ENCODE measurements around the gene BFSP1.

BFSP1 gene

DNA sequence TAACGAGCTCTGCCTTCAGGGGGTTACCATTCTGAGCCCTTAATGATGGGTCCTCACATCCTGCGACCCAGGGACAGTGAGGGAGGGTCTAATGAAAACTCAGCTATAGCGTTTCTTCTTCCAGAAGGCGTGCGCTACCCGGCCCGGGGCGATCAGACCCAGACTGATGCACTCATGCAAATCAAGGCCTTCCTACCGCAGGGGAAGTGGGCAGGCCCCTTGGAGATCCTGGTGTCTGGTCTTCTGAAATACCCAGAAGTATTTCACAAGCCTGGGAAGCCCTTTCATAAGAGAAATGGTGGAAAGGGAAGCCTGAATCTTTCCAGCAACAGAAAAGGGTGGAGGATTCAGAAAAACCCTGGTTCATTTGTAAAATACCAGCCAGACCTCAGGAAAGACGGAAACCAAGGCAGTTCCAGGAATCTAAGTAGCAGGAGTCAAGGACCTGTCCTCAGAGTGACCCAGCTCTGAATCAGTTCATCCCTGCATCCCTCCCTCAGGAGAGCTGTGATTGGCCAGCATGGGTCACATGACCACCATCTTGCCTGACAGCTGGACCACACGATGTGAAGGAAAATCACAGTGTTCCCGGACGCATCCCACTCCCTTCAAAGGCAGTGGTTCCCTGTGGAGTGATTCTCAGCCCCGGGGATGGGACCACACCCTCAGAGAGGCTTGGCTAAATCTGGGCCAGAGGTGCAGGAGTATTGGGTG lies 12.7 kb downstream of the BFSP1 start:
- DNase-seq, result no peak

DNA sequence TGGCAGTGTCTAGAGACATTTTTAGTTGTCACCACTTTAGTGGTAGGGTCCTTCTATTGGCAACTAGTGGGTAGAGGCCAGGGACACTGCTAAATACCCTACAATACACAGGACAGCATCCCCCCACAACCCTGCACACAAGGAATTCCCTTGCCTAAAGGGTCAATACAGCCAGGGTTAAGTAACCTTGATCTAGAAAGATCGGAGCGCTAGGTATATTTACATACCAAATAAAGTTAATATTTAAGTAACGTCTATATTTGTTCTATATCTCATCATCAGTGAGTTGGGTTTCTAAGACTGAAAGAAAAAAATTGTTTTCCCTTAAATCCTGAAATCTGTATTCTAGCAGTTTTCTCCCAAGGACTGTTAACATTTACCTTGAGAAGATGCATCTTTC lies 16.1 kb downstream of the BFSP1 start:
- DNase-seq, result no peak

DNA sequence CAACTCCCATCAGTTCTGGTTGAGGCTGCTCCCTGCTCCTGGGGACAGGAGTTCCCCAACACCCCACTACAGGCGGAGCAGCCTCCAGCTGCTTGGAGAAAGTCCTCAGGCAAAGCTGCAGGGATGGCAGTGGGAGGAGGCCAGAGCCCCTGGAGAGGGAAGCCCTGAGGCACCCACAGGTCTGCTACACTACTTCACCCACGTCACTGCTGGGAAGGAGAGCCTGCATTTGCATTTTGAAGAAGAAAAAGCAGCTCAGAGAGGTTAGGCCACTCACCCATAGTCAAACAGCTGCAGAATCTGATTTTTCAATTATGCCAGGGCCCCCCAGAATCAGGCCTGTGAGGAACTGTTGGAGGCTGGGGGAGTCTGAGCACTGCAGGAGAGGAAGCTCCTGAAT lies 17.2 kb downstream of the BFSP1 start:
- DNase-seq, result no peak

DNA sequence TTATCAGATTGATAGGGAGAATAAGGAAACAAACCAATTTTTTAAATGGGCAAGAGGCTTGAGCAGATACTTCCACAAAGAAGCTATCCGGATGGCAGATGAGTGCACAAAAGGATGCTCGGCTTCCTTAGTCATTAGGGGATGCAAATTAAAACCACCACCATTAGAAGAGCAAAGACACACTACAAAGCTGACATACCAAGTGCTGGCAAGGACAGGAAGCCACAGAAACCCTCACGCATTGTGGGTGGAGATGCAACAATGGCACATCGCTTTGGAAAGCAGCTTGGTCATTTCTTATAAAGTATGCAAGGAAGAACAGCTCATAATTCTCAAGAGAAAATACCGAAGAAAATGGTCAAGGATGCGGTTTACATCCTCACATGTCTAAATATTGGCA lies 19.8 kb downstream of the BFSP1 start:
- DNase-seq, result no peak

DNA sequence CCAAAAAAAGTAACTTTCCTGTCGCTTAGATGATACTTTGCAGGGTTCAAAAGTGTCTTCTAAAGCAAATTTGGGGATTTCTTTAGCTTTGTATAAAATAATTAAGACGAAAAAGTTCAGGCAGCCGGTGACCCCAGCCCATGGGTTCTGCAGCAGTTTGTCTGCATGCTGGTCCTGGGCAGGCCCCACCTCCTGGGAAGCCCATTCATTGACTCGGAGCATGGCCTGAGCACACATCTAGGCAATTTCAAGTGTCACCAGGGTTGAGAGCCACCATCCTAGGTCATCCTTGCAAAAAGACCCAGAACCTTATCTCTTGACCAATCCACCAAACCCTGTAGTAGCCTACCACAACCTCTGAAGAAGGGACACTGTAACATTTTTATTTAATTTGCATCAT lies 20.6 kb downstream of the BFSP1 start:
- DNase-seq, result no peak

DNA sequence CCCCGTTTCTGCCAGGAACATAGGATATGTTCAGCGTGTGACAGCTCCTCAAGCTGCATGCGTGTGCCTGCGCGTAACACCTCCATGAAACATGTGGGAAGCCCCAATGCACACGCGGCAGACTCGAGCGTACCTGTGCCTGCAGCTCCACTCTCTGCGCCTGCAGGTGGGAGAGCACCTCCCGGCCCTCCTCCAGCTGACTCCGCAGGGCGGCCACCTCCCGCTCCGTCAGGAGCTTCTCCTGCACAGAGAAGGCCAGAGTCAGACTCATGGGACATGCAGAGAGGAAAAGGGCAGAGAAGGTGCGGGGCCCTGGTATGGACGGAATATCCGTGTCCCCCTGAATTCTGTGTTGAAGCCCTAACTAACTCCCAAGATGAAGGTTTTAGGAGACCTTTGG lies 22.4 kb downstream of the BFSP1 start:
- DNase-seq, result no peak

DNA sequence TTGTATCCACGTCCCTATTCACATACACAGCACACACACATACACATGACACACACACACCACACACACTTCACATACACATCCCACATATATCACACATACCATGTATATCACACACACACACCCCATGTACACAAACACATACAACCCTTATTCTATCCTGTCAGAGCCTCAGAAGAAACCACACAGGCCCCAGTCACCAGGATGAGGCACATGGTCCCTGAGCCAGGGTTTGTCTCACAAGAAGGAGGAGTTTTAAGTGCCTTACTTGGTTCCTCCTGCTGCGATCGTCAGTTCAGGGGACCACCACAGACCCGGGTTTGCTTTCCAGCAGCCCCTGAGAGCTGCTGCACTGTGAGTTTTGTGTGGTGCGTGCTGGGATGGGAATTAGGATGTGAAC lies 23.6 kb downstream of the BFSP1 start:
- no peak for DNase-seq

DNA sequence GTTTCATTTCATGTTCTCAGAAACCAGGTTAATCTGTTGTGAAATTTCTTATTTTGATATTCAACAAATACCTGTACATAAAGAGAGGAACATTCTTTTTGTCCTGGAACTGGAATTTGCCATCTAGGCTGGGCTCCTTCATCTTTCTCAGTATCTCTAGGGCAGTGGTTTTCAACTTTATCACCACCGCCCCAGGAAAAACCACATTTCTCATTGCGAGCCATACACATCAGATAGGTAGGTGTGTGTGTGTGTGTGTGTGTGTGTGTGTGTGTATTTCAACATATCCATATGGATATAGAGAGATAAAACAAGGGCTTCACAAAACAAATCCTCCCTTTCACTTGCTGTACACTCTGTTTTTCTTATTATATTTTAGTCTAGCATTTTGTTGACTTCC lies 24.1 kb downstream of the BFSP1 start:
- no peak for DNase-seq

DNA sequence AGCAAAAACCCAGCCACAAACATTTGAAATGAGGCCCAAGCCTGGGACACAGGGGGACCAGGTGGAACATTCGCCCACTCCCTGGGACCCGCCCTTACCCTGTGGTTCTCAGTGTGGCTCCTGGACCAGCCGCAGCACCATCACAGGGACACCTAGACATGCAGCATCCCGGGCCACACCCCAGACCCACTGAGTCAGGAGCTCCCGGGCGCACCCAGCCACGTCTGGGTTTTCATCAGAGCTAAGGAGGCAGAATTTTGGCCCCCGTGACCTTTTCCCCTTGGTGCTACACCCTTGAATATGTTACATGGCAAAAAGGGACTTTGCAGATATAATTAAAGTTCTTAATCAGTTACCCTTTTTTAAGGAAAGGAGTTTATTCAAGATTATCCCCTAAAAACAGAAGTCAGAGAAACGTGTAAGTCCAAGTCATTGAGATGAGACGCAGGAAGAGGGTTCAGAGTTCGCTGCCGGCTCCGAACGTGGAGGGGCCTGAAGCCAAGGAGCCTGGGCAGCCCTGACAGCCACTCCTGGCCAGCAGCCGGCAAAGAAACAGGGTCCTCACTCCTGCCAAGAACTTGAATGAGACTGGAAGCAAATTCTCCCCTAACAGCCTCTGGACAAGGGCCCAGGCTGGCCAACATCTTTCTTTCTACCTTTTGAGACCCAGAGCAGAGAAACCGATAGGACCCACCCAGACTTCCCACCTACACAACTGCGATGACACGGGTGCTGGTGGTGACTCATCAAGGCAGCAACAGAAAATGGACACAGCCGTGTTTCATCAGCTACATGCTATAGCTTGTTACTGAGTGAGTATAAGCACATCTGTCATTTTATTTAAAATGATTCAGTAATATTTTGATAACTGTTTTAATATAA lies 25.3 kb downstream of the BFSP1 start:
- peak; percentile 24 to 71 for DNase-seq

DNA sequence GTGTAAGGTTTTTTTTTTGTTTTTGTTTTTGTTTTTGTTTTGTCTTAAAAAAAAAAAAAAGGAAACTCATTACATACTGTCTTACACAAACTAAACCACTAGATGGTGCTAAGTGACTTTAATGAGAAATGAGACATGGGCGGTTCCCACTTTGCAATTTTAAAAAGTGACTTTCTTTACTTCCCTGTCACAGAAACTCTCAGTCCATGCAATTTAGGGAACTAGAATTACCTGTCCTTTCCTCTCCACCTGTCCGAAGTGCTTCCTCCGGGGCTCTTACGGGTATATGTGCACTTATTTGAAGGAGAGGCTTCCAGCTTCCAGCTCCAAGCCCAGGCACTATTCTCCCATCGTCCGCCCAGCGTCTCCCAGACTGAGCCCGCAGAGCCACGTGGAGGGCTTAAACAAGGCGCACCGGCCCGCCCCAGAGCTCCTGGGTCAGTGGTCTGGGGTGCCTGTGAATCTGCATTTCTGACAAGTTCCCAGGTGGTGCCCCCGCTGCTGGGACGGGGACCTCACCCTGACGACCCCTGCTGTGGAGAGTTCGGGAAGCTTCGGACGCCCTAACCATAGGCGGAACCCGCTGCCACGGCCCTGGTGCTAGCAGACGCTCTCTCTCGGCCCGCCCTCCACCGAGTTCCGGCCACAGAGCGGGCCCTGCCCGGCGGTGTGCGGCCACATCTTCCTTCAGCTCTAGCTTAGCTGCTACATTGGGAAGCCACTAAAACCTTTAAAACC lies 26.1 kb downstream of the BFSP1 start:
- DNase-seq, result peak; percentile 14

DNA sequence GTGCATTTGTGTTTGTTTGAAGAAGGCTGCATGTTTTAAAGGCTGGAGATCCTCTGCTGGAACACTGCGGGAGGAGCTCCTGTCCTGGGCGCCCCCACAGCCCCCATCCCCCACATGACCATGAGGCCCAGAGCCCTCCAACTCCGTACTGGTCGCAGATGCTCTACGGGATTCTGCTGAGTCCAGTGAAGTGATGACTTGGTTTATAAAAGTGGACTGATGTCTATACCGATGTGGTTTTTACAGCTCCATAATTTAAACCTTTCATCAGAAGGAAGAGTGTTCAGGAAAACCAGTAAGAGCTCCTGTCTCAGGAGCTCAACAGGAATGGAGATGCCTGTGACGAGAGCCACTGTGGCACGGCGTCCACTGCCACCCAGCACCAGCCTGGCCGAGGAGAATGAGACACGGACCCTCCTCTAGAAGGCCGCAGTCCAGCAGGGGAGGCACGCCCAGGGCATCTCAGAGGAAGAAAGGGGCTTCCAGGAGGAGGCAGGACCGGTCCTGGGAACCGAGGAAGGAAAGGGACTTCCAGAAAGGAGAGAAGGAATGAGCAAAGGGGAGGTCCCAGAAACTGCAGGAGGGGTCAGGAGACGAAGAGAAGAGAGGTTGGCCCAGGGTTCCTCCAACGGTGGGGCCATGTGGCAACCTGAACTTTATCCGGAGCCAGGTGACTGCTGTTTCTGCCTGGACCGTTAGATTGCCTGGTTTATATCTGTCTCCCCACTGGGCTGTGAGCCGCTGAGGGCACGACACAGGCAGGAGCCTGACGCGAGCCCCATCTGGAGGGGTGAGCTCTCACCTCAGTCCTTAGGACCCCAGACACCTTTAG lies 26.9 kb downstream of the BFSP1 start:
- no peak for DNase-seq

DNA sequence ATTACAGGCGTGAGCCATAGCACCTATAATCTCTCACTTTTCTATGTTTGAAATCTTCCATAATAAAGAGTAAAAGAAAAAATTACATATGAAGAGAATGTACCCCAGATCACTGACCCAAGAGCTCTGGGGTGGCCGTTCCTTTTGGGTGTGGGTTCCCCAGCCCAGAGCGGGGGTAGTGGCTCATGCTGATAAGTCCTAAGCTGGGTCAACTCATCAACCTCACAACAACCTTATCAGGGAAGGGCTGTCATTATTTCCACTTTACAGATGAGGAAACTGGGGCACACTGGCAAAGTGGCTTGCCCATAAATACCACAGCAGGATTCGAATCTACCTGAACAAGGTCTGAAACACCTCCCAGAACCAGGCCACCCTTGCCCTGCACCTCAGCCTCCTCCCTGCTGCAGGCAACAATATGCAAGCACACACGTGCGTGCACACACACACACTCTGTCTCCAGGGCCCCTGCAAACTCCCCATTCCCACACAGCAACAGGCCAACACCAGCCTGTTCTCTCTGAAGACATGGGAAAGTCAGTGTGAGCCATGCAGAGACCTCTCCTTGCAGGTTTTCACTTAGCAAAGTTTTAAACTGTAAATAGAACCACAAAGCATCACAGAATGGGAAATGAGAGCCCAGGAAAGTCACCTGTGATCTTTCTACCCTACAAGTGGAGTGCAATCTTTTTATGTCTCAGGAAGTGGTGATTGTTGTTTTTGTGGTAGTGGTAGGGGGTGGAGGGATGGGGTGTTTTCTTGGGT lies 27.7 kb downstream of the BFSP1 start:
- no peak for DNase-seq

DNA sequence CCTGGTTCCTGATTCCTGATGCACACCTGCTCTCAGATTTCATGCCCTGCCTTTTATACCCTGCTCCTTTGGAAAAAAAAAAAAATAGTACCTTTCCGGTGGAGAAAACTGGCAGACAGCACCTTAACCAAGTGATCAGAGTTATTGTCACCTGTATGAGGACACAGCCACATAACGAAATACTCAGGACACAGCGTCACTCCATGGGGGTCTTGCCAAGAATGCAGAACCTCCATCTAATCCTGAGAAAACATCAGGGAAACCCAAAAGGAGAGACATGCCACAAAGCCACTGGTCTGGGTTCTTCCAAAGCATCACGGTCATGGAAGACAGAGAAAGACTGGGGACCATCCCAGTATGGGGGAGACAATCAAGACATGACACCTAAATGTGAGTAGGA lies 29.1 kb downstream of the BFSP1 start:
- no peak for DNase-seq

DNA sequence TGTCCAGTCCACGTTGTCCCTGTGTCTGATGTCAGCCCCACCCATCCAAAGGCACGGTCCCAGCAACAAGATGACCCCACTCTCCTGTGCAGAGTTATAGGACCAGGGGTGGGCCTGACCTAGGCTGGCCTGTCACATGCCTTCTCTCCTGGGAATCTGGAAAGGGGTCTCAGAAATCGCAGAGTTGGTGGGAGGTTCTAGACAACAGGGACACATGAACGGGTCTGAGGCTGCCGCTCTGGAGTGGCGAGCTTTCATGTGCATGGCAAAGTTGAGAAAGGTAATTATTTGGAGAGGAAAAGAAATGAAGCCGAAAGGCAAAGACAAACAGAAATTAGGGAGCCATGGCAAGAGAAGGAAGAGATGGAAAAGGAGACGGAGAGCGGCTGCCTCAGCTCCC lies 29.5 kb downstream of the BFSP1 start:
- DNase-seq, result no peak

DNA sequence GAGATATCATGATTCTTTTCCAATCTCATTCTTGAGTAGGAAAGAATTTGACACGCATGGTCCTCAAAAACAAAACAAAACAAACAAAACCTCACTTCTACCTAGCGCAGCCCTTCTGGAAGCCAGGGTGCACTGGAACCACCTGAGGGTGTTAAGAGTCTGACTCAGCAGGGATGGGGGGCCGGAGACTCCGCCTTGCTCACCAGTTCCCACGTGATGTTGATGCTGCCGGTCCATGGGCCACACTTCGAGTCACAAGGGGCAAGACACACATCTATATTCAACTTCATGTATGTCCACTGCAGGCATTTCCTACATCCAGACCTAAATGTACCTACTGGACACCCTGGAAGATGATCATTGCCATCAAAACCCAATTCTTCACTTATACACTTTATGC lies 30.4 kb downstream of the BFSP1 start:
- no peak for DNase-seq

DNA sequence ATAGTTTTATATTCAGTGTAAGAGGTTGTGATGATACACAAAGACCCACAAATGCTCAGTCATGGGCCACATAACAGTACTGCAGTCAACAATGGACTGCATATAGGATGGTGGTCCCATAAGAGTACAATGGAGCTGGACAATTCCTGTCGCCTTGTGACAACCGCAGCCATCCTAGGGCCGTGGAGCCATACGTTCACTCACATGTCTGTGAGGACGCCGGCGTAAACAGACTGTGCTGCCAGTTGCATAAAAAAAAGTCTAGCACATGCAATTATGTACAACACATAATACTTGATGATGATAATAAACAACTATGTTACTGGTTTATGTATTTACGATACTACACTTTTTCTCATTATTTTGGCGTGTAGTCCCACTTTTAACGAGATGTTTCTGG lies 30.9 kb downstream of the BFSP1 start:
- DNase-seq, result no peak

DNA sequence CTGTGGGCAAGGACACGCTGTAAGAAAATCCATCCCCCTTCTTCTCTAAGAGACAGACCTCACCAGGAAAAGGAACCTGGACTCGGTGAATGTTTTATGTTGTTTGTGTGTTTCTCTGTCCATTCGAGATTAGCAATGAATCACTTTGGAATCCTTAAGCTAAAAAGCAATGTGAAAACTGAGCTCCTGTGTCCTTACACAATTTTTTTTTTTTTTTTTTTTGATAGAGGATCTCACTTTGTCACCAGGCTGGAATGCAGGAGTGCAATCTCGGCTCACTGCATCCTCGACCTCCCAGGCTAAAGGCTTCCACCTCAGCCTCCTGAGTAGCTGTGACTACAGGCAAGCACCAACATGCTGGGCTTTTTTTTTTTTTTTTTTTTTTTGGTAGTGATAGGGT lies 32.1 kb downstream of the BFSP1 start:
- DNase-seq, result no peak

DNA sequence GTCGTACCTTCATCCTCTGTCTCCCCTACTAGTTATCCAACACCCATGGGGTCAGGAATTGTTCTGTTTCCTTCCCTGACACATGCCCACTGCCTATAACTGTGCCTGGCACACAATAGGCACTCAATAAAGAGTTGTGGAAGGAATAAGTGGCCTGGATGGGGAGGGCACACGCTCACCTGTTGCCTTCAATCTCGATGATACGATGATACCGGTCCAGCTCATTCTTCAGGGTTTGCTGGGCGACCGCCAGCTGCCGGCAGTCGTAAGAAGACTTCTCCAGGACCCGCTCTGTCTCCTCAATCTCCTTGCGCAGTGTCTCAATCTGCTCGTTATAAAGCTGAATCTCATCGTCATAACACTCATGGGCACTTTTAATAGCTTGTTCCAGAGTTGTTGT lies 32.5 kb downstream of the BFSP1 start:
- DNase-seq, result no peak

DNA sequence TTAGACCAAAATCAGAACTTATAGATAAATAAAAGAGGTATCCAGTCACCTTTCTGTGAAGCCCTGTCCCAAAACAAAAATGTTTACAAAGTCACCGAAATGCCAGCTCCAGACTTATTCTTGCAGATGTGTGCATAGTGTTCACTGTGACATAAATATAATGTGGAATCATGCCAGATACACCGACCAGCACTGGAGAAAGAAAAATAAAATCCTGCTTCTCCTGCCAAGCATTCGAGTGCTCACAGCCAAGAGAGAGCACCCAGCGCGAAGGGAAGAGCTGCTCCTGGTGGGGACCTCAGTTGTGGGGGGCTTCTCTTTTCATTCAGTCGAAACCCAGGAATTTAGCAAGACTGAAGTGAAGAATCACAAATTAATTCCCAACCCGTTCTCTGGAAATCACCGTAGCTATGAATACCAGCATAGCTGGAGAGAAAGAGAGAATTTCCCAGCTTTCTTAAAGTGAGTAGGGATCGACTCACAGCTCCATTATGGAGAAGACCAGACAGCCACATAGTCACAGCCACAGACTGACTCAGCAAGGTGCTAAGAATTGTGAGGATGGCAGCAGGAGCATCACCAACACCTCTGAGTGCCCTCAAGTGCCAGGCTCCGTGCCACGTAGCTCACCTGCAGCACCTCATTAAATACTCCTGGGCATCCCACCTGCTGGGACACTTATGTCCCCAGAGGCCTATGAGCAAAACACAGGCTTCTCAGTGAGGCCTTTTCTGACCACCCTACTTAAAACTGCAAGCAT lies 33.2 kb downstream of the BFSP1 start:
- no peak for DNase-seq

DNA sequence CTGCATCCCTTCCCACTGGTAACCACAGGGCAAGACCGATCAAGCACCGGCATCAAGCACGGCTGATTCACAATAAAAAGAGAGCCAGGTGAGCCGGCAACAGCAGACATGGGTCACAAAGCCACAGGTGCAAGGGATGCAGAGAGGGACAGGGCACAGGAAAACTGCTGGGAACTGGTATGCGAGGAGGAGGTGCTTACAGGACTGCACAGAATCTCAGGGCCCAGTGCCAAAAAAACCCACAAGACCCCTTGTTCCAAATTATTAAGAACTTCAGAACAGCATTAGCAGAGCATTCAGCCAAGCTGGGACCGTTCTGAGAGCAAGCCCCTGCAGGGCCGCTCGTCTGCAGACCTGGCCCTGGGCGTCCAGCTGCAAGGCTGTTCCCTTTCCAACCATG lies 35.4 kb downstream of the BFSP1 start:
- no peak for DNase-seq

DNA sequence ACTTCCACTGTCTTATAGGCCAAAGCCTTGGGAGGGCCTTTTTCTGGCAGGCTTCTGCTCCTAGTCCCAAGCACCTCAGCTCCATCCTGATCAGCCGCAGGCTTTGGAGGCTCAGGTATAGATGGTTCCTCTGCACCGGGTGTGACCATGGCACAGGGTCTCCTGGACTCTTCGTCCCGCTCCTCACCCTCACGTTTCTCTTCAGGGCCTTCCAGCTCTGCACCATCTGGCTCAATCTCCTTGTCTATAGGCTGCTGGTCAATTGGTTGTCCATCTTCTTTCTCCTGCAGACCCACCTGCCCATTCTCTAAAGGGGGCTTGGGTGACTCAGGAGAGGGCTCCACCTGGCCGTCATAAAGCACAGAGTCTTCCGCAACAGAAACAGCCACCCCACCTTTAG lies 37.0 kb downstream of the BFSP1 start:
- no peak for DNase-seq

Data from stimulated activated CD4-positive, alpha-beta T cell treated with anti-CD3 and anti-CD28 coated beads, Interleukin-4, amount 100 ng/mL, for 4 hours (primary cell).